Neural progenitor cell (in vitro differentiated cells): Measurements from ENCODE around the gene DAGLB. TPM values are rescaled to one million over a fixed set of nuclear protein-coding genes. Genes with fewer than 3 reads are reported as not detected.
"Not testable (repeated sequence)": the region's sequence is repeated elsewhere in the genome, so short reads cannot be mapped to it uniquely, and the experiment has no call there.

Experiments used
- DNase-seq: peaks from one replicate; pipeline ENCODE4 v3.0.0-alpha.2; 2016; ENCODE audit warnings: low spot score
- H2AFZ ChIP-seq: fragments of 200-600 bp; sonication (generic); replicated peaks from 2 replicates; pipeline ENCODE4 v1.6.1; 2016; ENCODE audit warnings: antibody characterized with exemption
- H3F3A ChIP-seq: fragments of 200-600 bp; sonication (generic); 2 replicates; pipeline ENCODE4 v1.6.1; 2016; ENCODE audit warnings: antibody characterized with exemption, low read depth
- H3K27ac ChIP-seq: fragments of 200-600 bp; sonication (generic); 2 replicates; pipeline ENCODE4 v1.5.1; 2016; ENCODE audit warnings: mild to moderate bottlenecking
- H3K27me3 ChIP-seq: fragments of 200-600 bp; sonication (generic); 2 replicates; pipeline ENCODE4 v1.6.1; 2016; ENCODE audit warnings: mild to moderate bottlenecking, moderate library complexity
- H3K36me3 ChIP-seq: fragments of 200-600 bp; sonication (generic); 2 replicates; pipeline ENCODE4 v1.5.1; 2016
- H3K4me1 ChIP-seq: fragments of 200-600 bp; sonication (generic); 2 replicates; pipeline ENCODE4 v1.6.1; 2016; ENCODE audit warnings: mixed run types
- H3K4me2 ChIP-seq: fragments of 200-600 bp; sonication (generic); 2 replicates; pipeline ENCODE4 v1.6.1; 2016
- H3K4me3 ChIP-seq: fragments of 200-600 bp; sonication (generic); 2 replicates; pipeline ENCODE4 v1.5.1; 2016
- H3K79me2 ChIP-seq: fragments of 200-600 bp; sonication (generic); 2 replicates; pipeline ENCODE4 v1.6.1; 2016; ENCODE audit warnings: low read depth
- H3K9ac ChIP-seq: fragments of 200-600 bp; sonication (generic); 2 replicates; pipeline ENCODE4 v1.6.1; 2016
- H3K9me3 ChIP-seq: fragments of 200-600 bp; sonication (generic); 2 replicates; pipeline ENCODE4 v1.5.1; 2016; ENCODE audit warnings: low read depth
- H4K20me1 ChIP-seq: fragments of 200-600 bp; sonication (generic); 2 replicates; pipeline ENCODE4 v1.6.1; 2016; ENCODE audit warnings: low read depth
- H3K27ac Mint-ChIP-seq: 3 replicates; pipeline ENCODE4 v1.8.0; 2021; ENCODE audit warnings: mixed read lengths
- H3K27me3 Mint-ChIP-seq: 2 replicates; pipeline ENCODE4 v1.8.0; 2022; ENCODE audit warnings: low read depth, mild to moderate bottlenecking, inconsistent platforms, moderate library complexity, mixed read lengths; ENCODE audit not compliant: insufficient read depth
- H3K36me3 Mint-ChIP-seq: 3 replicates; pipeline ENCODE4 v1.8.0; 2021; ENCODE audit warnings: mixed read lengths
- H3K4me1 Mint-ChIP-seq: 3 replicates; pipeline ENCODE4 v1.8.0; 2021; ENCODE audit warnings: mixed read lengths
- H3K4me3 Mint-ChIP-seq: 3 replicates; pipeline ENCODE4 v1.8.0; 2021; ENCODE audit warnings: mild to moderate bottlenecking, moderate library complexity, mixed read lengths
- H3K9me3 Mint-ChIP-seq: 3 replicates; pipeline ENCODE4 v1.8.0; 2020; ENCODE audit warnings: mixed read lengths
- EZH2 ChIP-seq: fragments of 200-600 bp; sonication (generic); IDR thresholded peaks from 2 replicates; pipeline ENCODE4 v1.6.1; 2017; ENCODE audit warnings: antibody characterized with exemption, mild to moderate bottlenecking, moderate library complexity
- EZH2phosphoT487 ChIP-seq: fragments of 200-600 bp; sonication (generic); IDR thresholded peaks from 2 replicates; pipeline ENCODE4 v1.6.1; 2017; ENCODE audit warnings: antibody characterized with exemption
- total RNA-seq: library from RNA; depleted of rRNA; stranded (reverse); fragments of >200 nt; gene quantifications from 2 replicates; pipeline ENCODE4 v1.2.3, GENCODE V29; 2015; ENCODE audit warnings: low replicate concordance
- TF ChIP-seq, protein P1 (sequence below): fragments of 200-600 bp; sonication (generic); IDR thresholded peaks from 2 replicates; pipeline ENCODE4 v1.5.1; 2017; ENCODE audit warnings: antibody characterized with exemption, mild to moderate bottlenecking

The DAGLB gene
- total RNA-seq, 1 donor from 2014 or later = 28.0 TPM

DNA sequence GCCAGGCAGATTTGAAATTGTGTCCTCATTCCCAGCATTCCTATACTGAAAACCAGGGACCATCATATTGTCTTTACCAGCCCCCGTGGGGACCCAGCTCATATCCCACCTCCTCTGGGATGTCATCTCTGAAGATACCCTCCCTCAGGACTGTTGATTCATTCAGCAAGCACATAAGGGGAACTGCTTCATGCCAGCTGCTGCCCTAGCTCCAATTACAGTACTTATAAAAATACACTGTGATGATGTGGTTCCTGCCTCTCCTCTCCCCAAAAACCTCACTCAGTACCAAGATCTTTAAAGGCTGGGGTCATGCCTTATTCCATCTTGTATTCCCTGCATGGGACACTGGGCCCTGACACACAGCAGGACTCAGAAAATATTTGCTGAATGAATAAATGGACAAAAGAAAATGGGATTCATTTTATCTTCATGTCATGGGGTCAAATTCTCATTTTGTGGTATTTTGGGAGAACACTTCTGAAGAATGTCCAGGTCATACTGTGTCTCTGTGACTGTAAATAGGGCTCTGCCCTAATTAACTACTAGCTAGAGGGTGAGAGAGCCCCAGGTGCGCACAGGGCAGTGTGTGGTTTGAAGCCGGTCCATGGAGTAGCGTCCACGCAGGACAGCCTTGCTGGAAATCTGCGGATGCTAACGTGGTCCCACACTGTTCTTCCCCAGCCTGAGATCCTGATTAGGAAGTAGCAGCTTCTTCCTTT, 29.0 kb upstream of the DAGLB start:
- no peak overlapping the region for H3K9ac ChIP-seq
- Mint-ChIP-seq H3K9me3 (no peaks in the 10 kb centered on the region), H3K36me3 (peaks cover 21% of the 10 kb centered on the region), H3K4me1 (peaks cover 3% of the 10 kb centered on the region), H3K27me3 (peaks cover 2% of the 10 kb centered on the region), H3K4me3 (no peak overlapping the region), H3K27ac (no peak overlapping the region)
- no peaks in the 10 kb centered on the region for H3K9me3 ChIP-seq
- TF ChIP-seq, protein P1, sequence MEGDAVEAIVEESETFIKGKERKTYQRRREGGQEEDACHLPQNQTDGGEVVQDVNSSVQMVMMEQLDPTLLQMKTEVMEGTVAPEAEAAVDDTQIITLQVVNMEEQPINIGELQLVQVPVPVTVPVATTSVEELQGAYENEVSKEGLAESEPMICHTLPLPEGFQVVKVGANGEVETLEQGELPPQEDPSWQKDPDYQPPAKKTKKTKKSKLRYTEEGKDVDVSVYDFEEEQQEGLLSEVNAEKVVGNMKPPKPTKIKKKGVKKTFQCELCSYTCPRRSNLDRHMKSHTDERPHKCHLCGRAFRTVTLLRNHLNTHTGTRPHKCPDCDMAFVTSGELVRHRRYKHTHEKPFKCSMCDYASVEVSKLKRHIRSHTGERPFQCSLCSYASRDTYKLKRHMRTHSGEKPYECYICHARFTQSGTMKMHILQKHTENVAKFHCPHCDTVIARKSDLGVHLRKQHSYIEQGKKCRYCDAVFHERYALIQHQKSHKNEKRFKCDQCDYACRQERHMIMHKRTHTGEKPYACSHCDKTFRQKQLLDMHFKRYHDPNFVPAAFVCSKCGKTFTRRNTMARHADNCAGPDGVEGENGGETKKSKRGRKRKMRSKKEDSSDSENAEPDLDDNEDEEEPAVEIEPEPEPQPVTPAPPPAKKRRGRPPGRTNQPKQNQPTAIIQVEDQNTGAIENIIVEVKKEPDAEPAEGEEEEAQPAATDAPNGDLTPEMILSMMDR = no peak
- TF ChIP-seq EZH2 = no peak
- no peak for TF ChIP-seq EZH2phosphoT487
- no peak overlapping the region for H3K27ac ChIP-seq
- no peaks in the 10 kb centered on the region for H3K4me1 ChIP-seq
- no peak overlapping the region for H2AFZ ChIP-seq
- H3K4me2 ChIP-seq = no peak overlapping the region
- H4K20me1 ChIP-seq = peaks cover 69% of the 10 kb centered on the region
- H3F3A ChIP-seq = no peaks in the 10 kb centered on the region
- no peaks in the 10 kb centered on the region for H3K36me3 ChIP-seq
- DNase-seq = no peak
- H3K4me3 ChIP-seq = no peak overlapping the region
- H3K27me3 ChIP-seq = no peaks in the 10 kb centered on the region
- peaks cover 82% of the 10 kb centered on the region for H3K79me2 ChIP-seq

GRCh38 chr7:6475433-6476186, 27.9 kb upstream of the DAGLB start:
- H4K20me1 ChIP-seq = peaks cover 57% of the 10 kb centered on the region
- no peaks in the 10 kb centered on the region for H3K36me3 ChIP-seq
- DNase-seq = no peak
- no peaks in the 10 kb centered on the region for H3K9me3 Mint-ChIP-seq
- H3F3A ChIP-seq = no peaks in the 10 kb centered on the region
- H3K79me2 ChIP-seq = peaks cover 71% of the 10 kb centered on the region
- H3K4me1 Mint-ChIP-seq = no peaks in the 10 kb centered on the region
- H3K27ac ChIP-seq = no peak overlapping the region
- H3K4me1 ChIP-seq = no peaks in the 10 kb centered on the region
- H2AFZ ChIP-seq = no peak overlapping the region
- H3K36me3 Mint-ChIP-seq = peaks cover 22% of the 10 kb centered on the region
- H3K4me2 ChIP-seq = no peak overlapping the region
- H3K27me3 ChIP-seq = no peaks in the 10 kb centered on the region
- TF ChIP-seq EZH2 = no peak
- TF ChIP-seq, protein P1 = no peak
- no peak for TF ChIP-seq EZH2phosphoT487
- H3K4me3 ChIP-seq = no peak overlapping the region
- H3K4me3 Mint-ChIP-seq = no peak overlapping the region
- H3K9ac ChIP-seq = no peak overlapping the region
- H3K9me3 ChIP-seq = no peaks in the 10 kb centered on the region
- H3K27ac Mint-ChIP-seq = no peak overlapping the region
- H3K27me3 Mint-ChIP-seq = peaks cover 2% of the 10 kb centered on the region

DNA sequence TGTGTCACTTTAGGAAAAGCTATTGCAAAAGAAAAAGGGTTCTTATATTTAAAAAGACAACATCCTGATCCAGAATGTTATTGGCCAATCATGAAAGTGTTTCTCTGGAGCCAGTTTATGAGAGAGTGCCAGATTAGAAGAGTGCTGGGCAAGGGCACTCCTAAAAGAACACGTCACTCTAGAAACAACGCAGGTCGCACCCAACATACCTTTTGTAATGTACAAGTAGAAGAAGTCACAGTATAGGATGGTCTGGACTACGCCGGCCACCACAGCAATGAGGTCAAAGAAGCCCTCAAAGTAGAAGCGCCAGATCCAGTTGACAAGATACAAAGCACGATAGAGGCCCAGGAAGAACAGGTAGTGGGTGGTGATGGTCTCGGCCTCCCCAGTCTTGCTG, 18.1 kb upstream of the DAGLB start:
- Histone ChIP-seq H3F3A (no peaks in the 10 kb centered on the region), H4K20me1 (no peaks in the 10 kb centered on the region), H3K36me3 (peaks cover 19% of the 10 kb centered on the region)

DNA sequence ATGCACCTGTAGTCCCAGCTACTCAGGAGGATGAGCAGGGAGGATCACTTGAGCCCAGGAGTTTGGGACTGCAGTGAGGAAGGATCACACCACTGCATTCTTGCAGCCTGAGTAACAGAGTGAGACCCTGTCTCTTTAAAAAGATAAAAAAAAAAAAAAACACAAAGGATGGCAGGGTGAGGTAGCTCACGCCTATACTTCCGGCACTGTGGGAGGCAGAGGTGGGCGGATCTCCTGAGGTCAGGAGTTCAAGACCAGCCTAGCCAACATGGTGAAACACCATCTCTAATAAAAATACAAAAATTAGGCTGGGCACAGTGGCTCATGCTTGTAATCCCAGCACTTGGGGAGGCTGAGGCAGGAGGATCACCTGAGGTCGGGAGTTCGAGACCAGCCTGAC, 15.9 kb upstream of the DAGLB start:
- not testable (repeated sequence) for H3K9me3 ChIP-seq, H3K4me3 ChIP-seq, H3F3A ChIP-seq, H3K27me3 Mint-ChIP-seq, DNase-seq, H3K27ac ChIP-seq, H4K20me1 ChIP-seq, H3K4me1 ChIP-seq, H3K4me2 ChIP-seq, H3K4me3 Mint-ChIP-seq, H3K4me1 Mint-ChIP-seq, H3K79me2 ChIP-seq, H3K9ac ChIP-seq, H3K27me3 ChIP-seq, H3K27ac Mint-ChIP-seq, H2AFZ ChIP-seq
- peaks cover 19% of the 10 kb centered on the region for H3K36me3 ChIP-seq
- H3K36me3 Mint-ChIP-seq = peaks cover 37% of the 10 kb centered on the region
- H3K9me3 Mint-ChIP-seq = peaks cover 23% of the 10 kb centered on the region

More for the DNA sequence above, 18.1 kb upstream of the DAGLB start:
- Mint-ChIP-seq H3K4me3 (no peak overlapping the region), H3K4me1 (no peaks in the 10 kb centered on the region), H3K36me3 (peaks cover 49% of the 10 kb centered on the region), H3K27me3 (peaks cover 4% of the 10 kb centered on the region), H3K27ac (no peak overlapping the region), H3K9me3 (peaks cover 23% of the 10 kb centered on the region)
- Histone ChIP-seq H3K4me1 (no peaks in the 10 kb centered on the region), H2AFZ (no peak overlapping the region), H3K4me3 (no peak overlapping the region), H3K9ac (no peak overlapping the region), H3K9me3 (no peaks in the 10 kb centered on the region), H3K4me2 (no peak overlapping the region), H3K27ac (no peak overlapping the region), H3K79me2 (no peaks in the 10 kb centered on the region), H3K27me3 (no peaks in the 10 kb centered on the region)
- no peak for DNase-seq
- TF ChIP-seq EZH2phosphoT487 (no peak), EZH2 (no peak)
- TF ChIP-seq, protein P1 = no peak
